Neural progenitor cell (in vitro differentiated cells): Measurements from ENCODE around the gene DNASE1L3.

Source experiments
- CTCF ChIP-seq: fragments of 200-600 bp; sonication (generic); IDR thresholded peaks from 2 replicates; pipeline ENCODE4 v1.5.1; 2017; ENCODE audit warnings: antibody characterized with exemption, mild to moderate bottlenecking
- EZH2 ChIP-seq: fragments of 200-600 bp; sonication (generic); IDR thresholded peaks from 2 replicates; pipeline ENCODE4 v1.6.1; 2017; ENCODE audit warnings: antibody characterized with exemption, mild to moderate bottlenecking, moderate library complexity

GRCh38 chr3:58215317-58216025 lies 4.7 kb upstream of the DNASE1L3 start:
- TF ChIP-seq CTCF (no peak), EZH2 (no peak)
